Measurements from ENCODE around the gene CELSR1. TPM values are rescaled to one million over a fixed set of nuclear protein-coding genes. Genes with fewer than 3 reads are reported as not detected.

The CELSR1 gene
- total and polyA plus RNA-seq, 8 donors = 24.6 to 59.8 (median 33.3) TPM

GRCh38 chr22:46373921-46374662, 163.3 kb downstream of the CELSR1 start:
- peaks cover 0 to 18% of the 10 kb centered on the region in 2 donors for H3K27me3 ChIP-seq
- no peak for ATAC-seq
- intact Hi-C loops (cut with DNase I) = no loop called here
- H3K4me3 ChIP-seq = no peak overlapping the region
- peaks cover 8 to 14% of the 10 kb centered on the region in 2 donors for H3K4me1 ChIP-seq
- H3K36me3 ChIP-seq = no peaks in the 10 kb centered on the region
- peak in 1 of 4 donors; percentile 55 for DNase-seq
- no peak for TF ChIP-seq CTCF (IDR thresholded peaks at IDR 0.05)
- H3K9me3 ChIP-seq = peaks cover 0 to 10% of the 10 kb centered on the region in 2 donors
- no peak overlapping the region for H3K27ac ChIP-seq

GRCh38 chr22:46373159-46373558, 164.3 kb downstream of the CELSR1 start:
- Histone ChIP-seq H3K4me1 (peaks cover 8 to 10% of the 10 kb centered on the region in 2 donors), H3K36me3 (no peaks in the 10 kb centered on the region), H3K9me3 (peaks cover 0 to 10% of the 10 kb centered on the region in 2 donors), H3K4me3 (no peak overlapping the region), H3K27me3 (peaks cover 0 to 18% of the 10 kb centered on the region in 2 donors), H3K27ac (no peak overlapping the region)
- intact Hi-C loops (cut with DNase I) = no loop called here
- DNase-seq (peak in 1 of 4 donors; percentile 43), ATAC-seq (no peak)
- TF ChIP-seq CTCF (IDR thresholded peaks at IDR 0.05) = no peak

GRCh38 chr22:46372686-46373085, 164.7 kb downstream of the CELSR1 start:
- intact Hi-C loops (cut with DNase I) = no loop called here
- Histone ChIP-seq H3K27ac (no peak overlapping the region), H3K36me3 (no peaks in the 10 kb centered on the region), H3K9me3 (peaks cover 0 to 10% of the 10 kb centered on the region in 2 donors), H3K27me3 (peaks cover 0 to 23% of the 10 kb centered on the region in 2 donors), H3K4me1 (peaks cover 8 to 11% of the 10 kb centered on the region in 2 donors), H3K4me3 (no peak overlapping the region)
- no peak for ATAC-seq
- TF ChIP-seq CTCF (IDR thresholded peaks at IDR 0.05) = no peak
- DNase-seq = peak in 1 of 4 donors; percentile 60

DNA sequence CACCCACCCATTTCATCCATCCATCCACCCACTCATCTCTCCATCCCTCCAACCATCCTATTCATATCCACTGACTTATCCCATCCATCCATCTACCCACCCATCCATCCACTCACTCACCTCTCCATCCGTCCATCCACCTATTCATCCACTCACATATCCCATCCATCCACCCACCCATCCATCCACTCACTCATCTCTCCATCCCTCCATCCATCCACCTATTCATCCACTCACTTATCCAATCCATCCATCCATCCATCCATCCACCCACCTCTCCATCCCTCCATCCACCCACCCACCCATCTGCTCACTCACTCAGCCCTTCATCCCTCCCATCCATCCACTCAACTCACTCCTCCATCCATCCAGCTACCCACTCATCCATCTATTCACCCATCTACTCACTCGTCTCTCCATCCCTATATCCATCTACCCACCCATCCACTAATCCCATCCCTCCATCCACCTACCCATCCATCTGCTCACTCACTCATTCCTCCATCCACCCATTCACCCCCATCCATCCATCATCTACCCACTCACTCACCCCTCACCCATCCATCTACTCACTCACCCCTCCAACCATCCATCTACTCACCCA, 165.7 kb downstream of the CELSR1 start:
- Histone ChIP-seq H3K36me3 (peaks cover 0 to 6% of the 10 kb centered on the region in 2 donors), H3K9me3 (peaks cover 0 to 10% of the 10 kb centered on the region in 2 donors), H3K4me1 (peaks cover 8 to 15% of the 10 kb centered on the region in 2 donors), H3K4me3 (no peak overlapping the region), H3K27me3 (peaks cover 0 to 32% of the 10 kb centered on the region in 2 donors), H3K27ac (no peak overlapping the region)
- TF ChIP-seq CTCF (IDR thresholded peaks at IDR 0.05) = no peak
- no peak for DNase-seq
- ATAC-seq = no peak
- intact Hi-C loops (cut with DNase I) = no loop called here

DNA sequence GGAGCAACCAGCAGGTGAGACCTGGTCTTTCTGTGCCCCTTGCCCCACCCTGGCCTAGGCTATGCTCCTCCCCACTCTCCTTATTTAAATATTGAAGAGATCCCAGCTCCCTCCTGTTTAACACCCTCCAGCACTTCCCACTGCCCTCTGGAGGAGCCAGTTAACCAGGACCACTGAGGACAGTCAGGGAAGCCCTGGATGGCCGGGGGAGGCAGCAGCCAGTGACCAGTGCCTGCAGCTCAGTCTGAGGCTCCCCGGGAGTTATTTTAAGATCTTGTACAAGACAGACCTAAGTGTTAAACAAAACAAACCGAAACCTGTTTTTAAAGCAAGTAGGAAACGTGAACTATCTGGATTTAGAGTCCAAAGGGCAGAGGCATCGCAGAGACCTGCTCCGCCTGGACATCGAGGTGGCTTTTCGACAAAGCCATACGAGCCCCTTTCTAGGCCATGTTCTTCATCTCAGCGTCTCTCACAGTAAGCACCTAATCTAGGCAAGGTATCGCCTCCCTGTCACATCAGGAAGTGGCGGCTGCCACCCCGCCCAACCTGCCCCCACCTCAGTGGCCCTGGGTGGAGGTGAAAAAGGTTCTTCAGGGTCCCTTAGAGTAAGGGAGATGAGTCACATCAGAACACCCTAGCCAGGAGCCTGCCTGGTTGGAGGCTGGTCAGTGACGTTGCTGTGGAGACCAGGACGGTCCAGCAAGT, 166.7 kb downstream of the CELSR1 start:
- ATAC-seq (no peak), DNase-seq (peak in 1 of 4 donors; percentile 51)
- H3K4me1 ChIP-seq = peaks cover 8 to 15% of the 10 kb centered on the region in 2 donors
- peaks cover 0 to 38% of the 10 kb centered on the region in 2 donors for H3K27me3 ChIP-seq
- no peak overlapping the region for H3K4me3 ChIP-seq
- H3K36me3 ChIP-seq = peaks cover 0 to 9% of the 10 kb centered on the region in 2 donors
- peaks cover 0 to 3% of the 10 kb centered on the region in 2 donors for H3K9me3 ChIP-seq
- TF ChIP-seq CTCF (IDR thresholded peaks at IDR 0.05) = no peak
- no peak overlapping the region for H3K27ac ChIP-seq
- intact Hi-C loops (cut with DNase I) = no loop called here

Data from left lung (tissue), 10 donors.